ENCODE results near the gene STRADA.

Gene STRADA

DNA sequence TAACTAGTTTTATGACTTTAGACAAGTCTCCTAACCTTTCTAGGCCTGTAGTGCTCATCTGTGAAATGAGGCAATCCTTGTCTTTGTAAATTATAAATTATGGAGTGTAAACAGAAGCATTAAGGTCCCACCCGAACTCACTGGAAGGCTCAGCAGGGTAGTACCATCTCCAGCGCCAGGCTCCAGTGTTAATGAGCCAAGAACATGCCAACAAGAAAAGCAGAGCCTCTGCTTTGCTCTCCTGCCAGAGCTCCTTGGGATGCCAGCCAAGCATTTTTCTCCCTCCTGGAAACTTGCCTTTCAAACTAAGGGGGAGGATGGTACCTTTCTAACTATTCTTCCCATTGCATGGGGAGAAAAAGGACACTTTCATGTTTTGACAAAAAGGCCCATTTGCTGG is 56.6 kb downstream of the STRADA start:
- DNase-seq (ENCODE audit: low read depth): no peak
- TF ChIP-seq, protein P1, sequence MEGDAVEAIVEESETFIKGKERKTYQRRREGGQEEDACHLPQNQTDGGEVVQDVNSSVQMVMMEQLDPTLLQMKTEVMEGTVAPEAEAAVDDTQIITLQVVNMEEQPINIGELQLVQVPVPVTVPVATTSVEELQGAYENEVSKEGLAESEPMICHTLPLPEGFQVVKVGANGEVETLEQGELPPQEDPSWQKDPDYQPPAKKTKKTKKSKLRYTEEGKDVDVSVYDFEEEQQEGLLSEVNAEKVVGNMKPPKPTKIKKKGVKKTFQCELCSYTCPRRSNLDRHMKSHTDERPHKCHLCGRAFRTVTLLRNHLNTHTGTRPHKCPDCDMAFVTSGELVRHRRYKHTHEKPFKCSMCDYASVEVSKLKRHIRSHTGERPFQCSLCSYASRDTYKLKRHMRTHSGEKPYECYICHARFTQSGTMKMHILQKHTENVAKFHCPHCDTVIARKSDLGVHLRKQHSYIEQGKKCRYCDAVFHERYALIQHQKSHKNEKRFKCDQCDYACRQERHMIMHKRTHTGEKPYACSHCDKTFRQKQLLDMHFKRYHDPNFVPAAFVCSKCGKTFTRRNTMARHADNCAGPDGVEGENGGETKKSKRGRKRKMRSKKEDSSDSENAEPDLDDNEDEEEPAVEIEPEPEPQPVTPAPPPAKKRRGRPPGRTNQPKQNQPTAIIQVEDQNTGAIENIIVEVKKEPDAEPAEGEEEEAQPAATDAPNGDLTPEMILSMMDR (IDR thresholded peaks at IDR 0.05; ENCODE audit: low read depth, low read length, missing control alignments): no peak

DNA sequence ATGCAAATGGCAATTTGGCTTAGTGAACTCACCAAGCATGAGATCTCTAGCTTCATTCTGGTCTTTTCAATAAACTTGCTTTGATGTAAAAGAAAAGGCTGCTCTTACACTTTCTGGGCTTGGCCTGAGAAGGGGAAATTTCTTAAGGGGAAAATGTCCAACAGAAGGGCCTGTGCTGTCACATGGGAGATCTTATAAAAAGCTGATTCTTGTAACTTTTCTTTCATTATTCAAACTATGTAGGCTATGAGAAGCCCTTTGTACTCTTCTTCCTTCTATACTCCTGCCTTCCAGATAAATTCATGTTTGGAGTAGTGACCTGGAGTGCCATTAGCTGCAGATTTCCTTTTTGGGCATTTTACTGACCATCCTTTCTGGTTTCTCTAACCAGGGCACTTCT is 58.6 kb downstream of the STRADA start:
- TF ChIP-seq, protein P1 (IDR thresholded peaks at IDR 0.05; ENCODE audit: low read depth, low read length, missing control alignments): no peak
- DNase-seq (ENCODE audit: low read depth): no peak
- no peak overlapping the region for H3K4me3 ChIP-seq (ENCODE audit: low read depth, low read length)

More for the DNA sequence above, 56.6 kb downstream of the STRADA start:
- H3K4me3 ChIP-seq (ENCODE audit: low read depth, low read length): no peak overlapping the region

DNA sequence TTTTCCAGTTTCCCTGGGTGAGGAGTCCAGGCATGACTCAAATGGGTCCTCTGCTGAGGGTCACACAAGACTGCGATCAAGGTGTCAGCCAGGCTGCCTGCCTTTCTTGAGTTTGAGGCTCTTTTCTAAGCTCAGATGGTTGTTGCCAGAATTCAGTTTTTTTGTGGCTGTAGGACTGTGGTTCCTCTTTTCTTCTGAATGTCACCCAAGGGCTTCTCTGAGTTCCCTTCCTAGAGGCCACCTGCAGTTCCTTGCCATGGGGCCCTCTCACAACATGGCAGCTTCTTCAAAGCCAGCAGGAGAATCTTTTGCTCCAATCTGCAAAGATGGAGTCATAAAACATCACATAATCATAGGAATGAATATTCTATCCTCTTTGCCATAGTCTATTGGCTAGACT is 59.2 kb downstream of the STRADA start:
- DNase-seq (ENCODE audit: low read depth): no peak
- TF ChIP-seq, protein P1 (IDR thresholded peaks at IDR 0.05; ENCODE audit: low read depth, low read length, missing control alignments): no peak
- no peak overlapping the region for H3K4me3 ChIP-seq (ENCODE audit: low read depth, low read length)

DNA sequence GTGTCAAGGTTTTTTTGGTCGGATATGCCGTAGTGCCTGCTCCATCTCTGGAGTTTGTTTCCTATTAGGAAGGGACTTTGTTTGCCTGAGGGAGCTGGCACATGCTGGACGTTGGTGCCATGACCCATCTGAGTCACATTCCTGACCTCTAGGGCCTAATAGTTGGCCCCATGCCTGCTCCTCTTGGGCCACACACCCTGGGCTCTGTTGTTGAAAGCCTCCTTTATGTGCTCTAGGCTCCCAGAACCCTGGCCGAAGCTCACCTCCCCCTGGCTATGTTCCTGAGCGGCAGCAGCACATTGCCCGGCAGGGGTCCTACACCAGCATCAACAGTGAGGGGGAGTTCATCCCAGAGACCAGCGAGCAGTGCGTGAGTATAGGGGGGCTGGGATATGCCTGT is 60.1 kb downstream of the STRADA start:
- DNase-seq (ENCODE audit: low read depth): no peak
- H3K4me3 ChIP-seq (ENCODE audit: low read depth, low read length): no peak overlapping the region
- TF ChIP-seq, protein P1 (IDR thresholded peaks at IDR 0.05; ENCODE audit: low read depth, low read length, missing control alignments): no peak

DNA sequence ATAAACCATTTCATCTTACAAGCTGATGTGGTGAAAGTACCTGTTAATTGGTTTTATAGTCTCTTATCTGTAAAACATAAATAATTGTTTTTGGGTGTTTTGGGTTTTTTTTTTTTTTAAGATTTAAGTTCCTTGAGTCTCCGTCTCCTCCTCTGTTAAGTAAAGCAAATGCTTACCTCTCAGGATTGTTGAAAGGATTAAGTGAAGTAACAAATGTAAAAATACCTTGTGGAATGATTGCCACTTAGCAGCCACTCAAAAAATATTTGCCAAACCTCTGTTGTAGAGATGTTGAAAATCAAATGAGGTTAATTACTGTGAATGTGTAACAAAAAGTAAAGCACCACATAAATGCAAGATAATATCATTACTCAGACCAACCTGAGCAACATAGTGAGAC is 60.9 kb downstream of the STRADA start:
- DNase-seq (ENCODE audit: low read depth): no peak
- TF ChIP-seq, protein P1 (IDR thresholded peaks at IDR 0.05; ENCODE audit: low read depth, low read length, missing control alignments): no peak
- H3K4me3 ChIP-seq (ENCODE audit: low read depth, low read length): no peak overlapping the region

DNA sequence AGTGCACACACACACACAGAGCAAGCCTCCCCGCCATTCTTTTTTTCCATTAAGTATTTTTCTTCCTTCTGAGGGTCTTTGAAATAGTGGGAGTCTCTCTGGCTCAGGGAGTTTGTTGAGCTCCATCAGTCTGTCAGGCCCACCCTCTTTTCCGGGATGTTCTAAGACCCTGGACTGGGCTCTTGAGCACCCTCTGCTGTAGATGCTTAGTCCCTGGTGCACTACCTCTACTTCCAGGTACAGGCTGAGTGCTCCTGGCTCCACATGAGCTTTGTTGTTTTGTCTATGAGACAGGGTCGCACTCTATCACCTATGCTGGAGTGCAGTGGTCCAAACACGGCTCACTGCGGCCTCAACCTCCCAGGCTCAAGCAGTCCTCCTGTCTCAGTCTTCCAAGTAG is 62.4 kb downstream of the STRADA start:
- DNase-seq (ENCODE audit: low read depth): no peak

DNA sequence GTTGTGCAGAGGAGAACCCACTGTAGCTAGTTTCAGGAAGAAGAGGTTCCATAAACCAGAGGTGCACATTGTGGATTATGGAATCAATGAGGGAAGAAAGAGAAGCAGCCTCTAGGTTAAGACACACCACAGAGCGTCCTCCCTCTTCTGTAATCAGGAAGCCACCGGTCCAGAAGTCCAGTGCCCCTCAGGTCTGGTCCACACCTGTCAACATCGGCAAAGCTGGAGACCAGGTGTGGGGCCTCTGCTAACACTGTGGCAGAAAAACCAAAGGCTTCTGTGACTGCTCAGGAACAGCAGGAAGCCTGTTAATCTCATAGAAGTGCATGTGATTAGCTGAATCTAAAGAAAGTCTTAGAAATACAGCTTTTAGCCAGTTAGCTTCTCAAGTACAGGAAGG is 65.0 kb downstream of the STRADA start:
- DNase-seq (ENCODE audit: low read depth): no peak
- TF ChIP-seq, protein P1 (IDR thresholded peaks at IDR 0.05; ENCODE audit: low read depth, low read length, missing control alignments): no peak
- no peak overlapping the region for H3K4me3 ChIP-seq (ENCODE audit: low read depth, low read length)

More for the DNA sequence above, 62.4 kb downstream of the STRADA start:
- H3K4me3 ChIP-seq (ENCODE audit: low read depth, low read length): no peak overlapping the region
- TF ChIP-seq, protein P1 (IDR thresholded peaks at IDR 0.05; ENCODE audit: low read depth, low read length, missing control alignments): peak; percentile 6

Data from GM12864 (cell line).